ENCODE results near the gene CFB.
"Not testable (repeated sequence)": the region's sequence is repeated elsewhere in the genome, so short reads cannot be mapped to it uniquely, and the experiment has no call there.

The CFB gene

DNA sequence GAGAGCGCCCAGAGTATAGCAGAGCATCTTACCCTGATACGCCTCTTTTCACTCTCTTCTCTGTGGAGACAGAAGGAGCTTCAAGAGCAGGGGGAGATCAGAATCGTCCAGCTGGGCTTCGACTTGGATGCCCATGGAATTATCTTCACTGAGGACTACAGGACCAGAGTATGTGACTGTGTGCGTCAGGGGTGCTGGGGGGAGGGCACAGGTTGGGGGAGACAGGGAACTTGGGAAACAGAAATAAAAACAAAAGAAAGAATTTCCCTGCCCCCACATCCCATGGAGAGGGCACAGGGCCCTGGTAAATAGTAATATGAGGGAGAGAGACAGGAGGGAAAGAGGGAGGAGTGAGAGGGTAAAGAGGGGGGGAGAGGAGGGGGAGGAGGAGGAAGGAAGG lies 32.9 kb downstream of the CFB start:
- no peak overlapping the region for H3K4me3 ChIP-seq (ENCODE audit: low read depth, low read length)
- in situ Hi-C loops (cut with HindIII; ENCODE audit: low sequenced_read_pairs), result no loop called here
- DNase-seq (ENCODE audit: low read depth, low spot score), result no peak
- TF ChIP-seq, protein P1, sequence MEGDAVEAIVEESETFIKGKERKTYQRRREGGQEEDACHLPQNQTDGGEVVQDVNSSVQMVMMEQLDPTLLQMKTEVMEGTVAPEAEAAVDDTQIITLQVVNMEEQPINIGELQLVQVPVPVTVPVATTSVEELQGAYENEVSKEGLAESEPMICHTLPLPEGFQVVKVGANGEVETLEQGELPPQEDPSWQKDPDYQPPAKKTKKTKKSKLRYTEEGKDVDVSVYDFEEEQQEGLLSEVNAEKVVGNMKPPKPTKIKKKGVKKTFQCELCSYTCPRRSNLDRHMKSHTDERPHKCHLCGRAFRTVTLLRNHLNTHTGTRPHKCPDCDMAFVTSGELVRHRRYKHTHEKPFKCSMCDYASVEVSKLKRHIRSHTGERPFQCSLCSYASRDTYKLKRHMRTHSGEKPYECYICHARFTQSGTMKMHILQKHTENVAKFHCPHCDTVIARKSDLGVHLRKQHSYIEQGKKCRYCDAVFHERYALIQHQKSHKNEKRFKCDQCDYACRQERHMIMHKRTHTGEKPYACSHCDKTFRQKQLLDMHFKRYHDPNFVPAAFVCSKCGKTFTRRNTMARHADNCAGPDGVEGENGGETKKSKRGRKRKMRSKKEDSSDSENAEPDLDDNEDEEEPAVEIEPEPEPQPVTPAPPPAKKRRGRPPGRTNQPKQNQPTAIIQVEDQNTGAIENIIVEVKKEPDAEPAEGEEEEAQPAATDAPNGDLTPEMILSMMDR (IDR thresholded peaks at IDR 0.05; ENCODE audit: low read depth, low read length), result no peak

GRCh38 chr6:31979238-31979898 lies 33.5 kb downstream of the CFB start:
- TF ChIP-seq, protein P1 (IDR thresholded peaks at IDR 0.05; ENCODE audit: low read depth, low read length), result no peak
- no peak for DNase-seq (ENCODE audit: low read depth, low spot score)
- no peak overlapping the region for H3K4me3 ChIP-seq (ENCODE audit: low read depth, low read length)
- in situ Hi-C loops (cut with HindIII; ENCODE audit: low sequenced_read_pairs), result no loop called here

- in situ Hi-C loops (cut with HindIII; ENCODE audit: low sequenced_read_pairs); H3K4me3 ChIP-seq (ENCODE audit: low read depth, low read length); DNase-seq (ENCODE audit: low read depth, low spot score): not testable (repeated sequence)
These were observed 34.4 kb downstream of the CFB start for GRCh38 chr6:31980195-31980876.

DNA sequence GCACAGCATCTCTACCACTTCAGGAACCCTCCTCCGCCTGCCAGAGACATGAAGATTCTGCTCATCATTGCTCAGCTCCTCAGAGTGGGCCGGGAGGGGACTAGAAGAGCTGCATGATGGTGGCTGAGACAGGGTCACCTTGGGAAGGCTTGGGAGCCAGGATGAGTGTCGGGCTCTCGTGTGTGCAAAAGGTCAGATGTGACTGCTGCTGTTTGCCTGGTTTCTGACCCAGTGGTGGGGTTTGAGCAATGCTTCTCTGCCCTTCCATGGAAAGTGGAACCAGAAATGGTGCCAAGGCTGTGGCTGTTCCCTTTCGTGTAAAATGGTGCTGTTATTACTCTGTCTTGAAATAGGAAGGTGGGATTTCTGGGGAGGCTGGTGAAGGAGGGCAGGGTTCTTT lies 35.1 kb downstream of the CFB start:
- in situ Hi-C loops (cut with HindIII; ENCODE audit: low sequenced_read_pairs); DNase-seq (ENCODE audit: low read depth, low spot score); H3K4me3 ChIP-seq (ENCODE audit: low read depth, low read length): not testable (repeated sequence)

DNA sequence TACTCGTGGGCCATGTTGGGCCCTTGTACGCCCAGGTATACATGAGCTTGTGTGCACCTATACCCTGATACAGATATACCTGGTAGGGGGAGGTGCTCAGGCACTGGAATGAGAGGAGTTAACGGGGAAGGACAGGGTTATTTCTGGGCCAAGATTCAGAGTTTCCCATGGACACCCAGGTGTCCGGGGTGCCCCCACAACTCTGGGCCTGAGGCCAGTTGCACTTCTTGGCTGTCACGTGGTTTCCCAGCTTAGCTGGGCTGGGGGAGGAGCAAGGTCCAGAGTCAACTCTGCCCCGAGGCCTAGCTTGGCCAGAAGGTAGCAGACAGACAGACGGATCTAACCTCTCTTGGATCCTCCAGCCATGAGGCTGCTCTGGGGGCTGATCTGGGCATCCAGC lies 35.8 kb downstream of the CFB start, which contains the start of gene C4A:
C4A (plus strand) TSS at position 314 of the 400 bp plus-strand sequence; CDS start at position 365, 51 bp downstream.
- in situ Hi-C loops (cut with HindIII; ENCODE audit: low sequenced_read_pairs), result not testable (repeated sequence)

DNA sequence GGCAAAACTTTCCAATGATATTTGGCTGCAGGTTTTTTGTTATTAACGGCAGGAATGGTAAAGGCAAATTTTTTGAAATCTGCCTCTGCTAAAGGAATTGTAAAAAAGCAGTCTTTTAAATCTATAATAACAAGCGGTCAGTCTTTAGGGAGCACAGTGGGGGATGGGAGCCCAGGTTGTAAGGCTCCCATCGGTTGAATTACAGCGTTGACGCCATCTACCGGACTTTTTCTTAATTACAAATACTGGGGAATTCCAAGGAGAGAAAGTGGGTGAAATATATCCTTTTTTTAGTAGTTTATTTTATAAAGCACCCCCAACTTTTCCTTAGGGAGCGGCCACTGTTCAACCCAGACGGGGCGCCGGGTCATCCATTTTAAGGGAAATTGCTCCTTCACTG lies 43.5 kb downstream of the CFB start:
- in situ Hi-C loops (cut with HindIII; ENCODE audit: low sequenced_read_pairs); H3K4me3 ChIP-seq (ENCODE audit: low read depth, low read length); DNase-seq (ENCODE audit: low read depth, low spot score): not testable (repeated sequence)

More for the DNA sequence above, 35.8 kb downstream of the CFB start, which contains the start of gene C4A:
- DNase-seq (ENCODE audit: low read depth, low spot score); H3K4me3 ChIP-seq (ENCODE audit: low read depth, low read length): not testable (repeated sequence)

GRCh38 chr6:31994421-31994820 lies 48.5 kb downstream of the CFB start:
- in situ Hi-C loops (cut with HindIII; ENCODE audit: low sequenced_read_pairs); DNase-seq (ENCODE audit: low read depth, low spot score): not testable (repeated sequence)

GRCh38 chr6:31996385-31996784 lies 50.5 kb downstream of the CFB start:
- in situ Hi-C loops (cut with HindIII; ENCODE audit: low sequenced_read_pairs); DNase-seq (ENCODE audit: low read depth, low spot score): not testable (repeated sequence)

More at GRCh38 chr6:31994421-31994820, 48.5 kb downstream of the CFB start:
- not testable (repeated sequence) for H3K4me3 ChIP-seq (ENCODE audit: low read depth, low read length)

More at GRCh38 chr6:31996385-31996784, 50.5 kb downstream of the CFB start:
- H3K4me3 ChIP-seq (ENCODE audit: low read depth, low read length), result not testable (repeated sequence)
